HFFc6 (cell line): ENCODE data around the gene RAB40C. TPM values are rescaled to one million over a fixed set of nuclear protein-coding genes. Genes with fewer than 3 reads are reported as not detected.
A peak's percentile ranks its signal among the peaks of the same experiment; 100 is the strongest.

ENCODE experiments used
- DNase-seq: peaks from one replicate; pipeline ENCODE4 v3.0.0-alpha.2; 2018
- H3K27ac Mint-ChIP-seq: 2 replicates; pipeline ENCODE4 v1.8.0; 2020; ENCODE audit warnings: mild to moderate bottlenecking, mixed read lengths
- H3K27me3 Mint-ChIP-seq: 2 replicates; pipeline ENCODE4 v1.8.0; 2021; ENCODE audit warnings: mild to moderate bottlenecking, moderate library complexity, mixed read lengths; ENCODE audit not compliant: insufficient read depth
- H3K36me3 Mint-ChIP-seq: 2 replicates; pipeline ENCODE4 v1.8.0; 2021; ENCODE audit warnings: low read depth, mixed read lengths
- H3K4me1 Mint-ChIP-seq: 2 replicates; pipeline ENCODE4 v1.8.0; 2020; ENCODE audit warnings: low read depth, mixed read lengths
- H3K4me3 Mint-ChIP-seq: 2 replicates; pipeline ENCODE4 v1.8.0; 2020; ENCODE audit warnings: mild to moderate bottlenecking, moderate library complexity, mixed read lengths
- H3K9me3 Mint-ChIP-seq: 2 replicates; pipeline ENCODE4 v1.8.0; 2020; ENCODE audit warnings: mild to moderate bottlenecking, mixed read lengths
- total RNA-seq, 6 experiments: library from RNA; stranded (reverse); fragmentation: NEBNext Ultra II Directional; extraction: Animal tissue kit (Norgen Biotek cat#: 25700); gene quantifications; 2 replicates in 1 of 6; 3 replicates in 5 of 6; pipeline ENCODE4 v1.2.3, GENCODE V29; 2021
- TF ChIP-seq, protein P1 (sequence below): fragments of 200-600 bp; sonication (generic); IDR thresholded peaks from 2 replicates; pipeline ENCODE4 v1.5.0; 2021; ENCODE audit warnings: antibody characterized with exemption, mild to moderate bottlenecking

Gene RAB40C
- total RNA-seq, 6 experiments from 2014 or later, result 11.3 to 14.8 (median 12.2) TPM

DNA sequence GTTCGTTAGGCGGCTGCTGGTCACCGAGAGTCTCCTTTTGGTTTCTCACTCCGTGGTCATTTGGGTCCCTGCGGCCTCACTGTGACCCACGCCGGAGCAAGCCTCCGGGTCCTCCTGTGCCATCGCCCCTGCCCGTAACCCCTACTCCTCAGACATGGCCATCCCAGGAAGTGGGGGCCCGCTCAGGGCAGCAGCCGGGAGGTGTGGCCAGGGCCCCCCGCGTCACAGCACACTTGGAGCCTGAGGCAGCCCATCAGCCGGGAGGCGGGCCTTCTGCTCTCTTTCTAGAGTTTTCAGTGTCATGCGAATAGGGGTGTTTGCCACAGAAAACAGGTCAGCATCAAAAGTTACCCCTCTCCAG lies 33.0 kb downstream of the RAB40C start:
- peaks cover 43% of the 10 kb centered on the region for H3K4me1 Mint-ChIP-seq
- H3K4me3 Mint-ChIP-seq, result peak overlapping the region; percentile 83; the same call in 1 of the 2 replicates
- TF ChIP-seq, protein P1, sequence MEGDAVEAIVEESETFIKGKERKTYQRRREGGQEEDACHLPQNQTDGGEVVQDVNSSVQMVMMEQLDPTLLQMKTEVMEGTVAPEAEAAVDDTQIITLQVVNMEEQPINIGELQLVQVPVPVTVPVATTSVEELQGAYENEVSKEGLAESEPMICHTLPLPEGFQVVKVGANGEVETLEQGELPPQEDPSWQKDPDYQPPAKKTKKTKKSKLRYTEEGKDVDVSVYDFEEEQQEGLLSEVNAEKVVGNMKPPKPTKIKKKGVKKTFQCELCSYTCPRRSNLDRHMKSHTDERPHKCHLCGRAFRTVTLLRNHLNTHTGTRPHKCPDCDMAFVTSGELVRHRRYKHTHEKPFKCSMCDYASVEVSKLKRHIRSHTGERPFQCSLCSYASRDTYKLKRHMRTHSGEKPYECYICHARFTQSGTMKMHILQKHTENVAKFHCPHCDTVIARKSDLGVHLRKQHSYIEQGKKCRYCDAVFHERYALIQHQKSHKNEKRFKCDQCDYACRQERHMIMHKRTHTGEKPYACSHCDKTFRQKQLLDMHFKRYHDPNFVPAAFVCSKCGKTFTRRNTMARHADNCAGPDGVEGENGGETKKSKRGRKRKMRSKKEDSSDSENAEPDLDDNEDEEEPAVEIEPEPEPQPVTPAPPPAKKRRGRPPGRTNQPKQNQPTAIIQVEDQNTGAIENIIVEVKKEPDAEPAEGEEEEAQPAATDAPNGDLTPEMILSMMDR, result no peak
- peaks cover 1% of the 10 kb centered on the region for H3K27me3 Mint-ChIP-seq
- H3K27ac Mint-ChIP-seq, result peak overlapping the region; percentile 98
- H3K9me3 Mint-ChIP-seq, result no peaks in the 10 kb centered on the region
- DNase-seq, result peak; percentile 19
- peaks cover 6% of the 10 kb centered on the region; the same call in 1 of the 2 replicates for H3K36me3 Mint-ChIP-seq

DNA sequence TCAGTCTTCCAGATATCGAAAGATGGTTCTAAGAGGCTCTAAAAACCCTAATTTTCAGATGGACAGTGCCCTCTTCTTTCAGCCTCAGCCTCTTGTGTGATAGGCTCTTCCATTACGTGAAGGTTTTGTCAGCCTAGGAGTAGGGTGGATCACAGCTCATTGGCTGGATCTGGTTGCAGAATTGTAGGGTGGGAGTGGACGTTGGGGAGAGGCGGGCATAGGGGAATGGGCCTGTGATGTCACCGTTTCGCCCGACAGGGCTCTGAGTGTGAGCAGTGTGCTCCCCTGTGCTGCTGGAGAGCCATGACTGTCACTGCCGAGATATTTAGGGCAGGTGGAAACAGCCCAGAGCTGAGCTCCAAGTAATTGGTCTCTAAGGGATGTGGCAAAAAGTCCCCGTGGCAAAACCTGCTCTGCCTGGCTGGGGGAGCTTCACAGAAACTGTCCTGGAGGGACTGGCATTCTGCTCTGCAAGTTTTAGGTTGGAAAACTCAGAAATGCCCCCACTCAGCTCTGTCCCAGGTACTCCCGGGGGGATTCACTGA lies 34.7 kb downstream of the RAB40C start:
- no peak for DNase-seq
- H3K4me1 Mint-ChIP-seq, result peaks cover 43% of the 10 kb centered on the region

DNA sequence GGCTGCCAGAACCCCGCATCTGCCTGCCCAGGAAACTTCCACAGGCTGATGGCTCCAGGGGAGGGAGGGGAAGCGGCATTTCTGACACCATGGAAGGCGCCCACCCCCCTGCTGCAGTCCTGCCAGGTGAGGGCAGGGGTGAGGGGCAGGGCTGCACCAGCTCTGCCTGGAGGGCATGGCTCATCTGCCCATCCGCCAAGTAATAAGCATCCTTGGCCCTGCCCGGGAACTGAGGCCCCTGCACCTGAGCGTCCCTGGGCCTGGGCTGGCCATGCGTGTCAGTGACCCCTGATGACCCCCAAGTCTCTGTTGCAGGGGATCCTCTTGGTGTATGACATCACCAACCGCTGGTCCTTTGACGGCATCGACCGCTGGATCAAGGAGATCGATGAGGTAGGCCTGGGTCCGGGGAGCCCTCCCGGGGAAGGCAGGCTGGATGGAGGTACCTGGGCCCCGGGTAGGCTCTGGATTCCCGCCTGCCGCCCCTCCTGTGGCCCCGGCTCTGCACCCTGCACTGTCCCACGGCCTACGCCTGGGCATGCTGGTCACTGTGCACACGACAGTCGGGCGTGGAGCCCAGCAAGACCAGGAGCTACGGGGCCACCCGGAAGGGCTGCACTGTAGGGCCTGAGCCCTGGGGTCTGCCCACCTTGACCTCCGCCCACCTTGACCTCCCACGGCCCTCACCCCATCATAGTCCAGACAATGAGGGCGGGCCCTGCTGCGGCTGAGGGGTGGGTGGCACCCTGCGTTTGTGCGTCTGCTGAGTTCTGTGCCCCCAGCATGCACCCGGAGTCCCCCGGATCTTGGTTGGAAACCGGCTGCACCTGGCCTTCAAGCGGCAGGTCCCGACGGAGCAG lies 35.5 kb downstream of the RAB40C start:
- Mint-ChIP-seq H3K36me3 (peaks cover 6% of the 10 kb centered on the region; the same call in 1 of the 2 replicates), H3K4me3 (no peak overlapping the region), H3K27ac (peak overlapping the region; percentile 11; the same call in 1 of the 2 replicates), H3K4me1 (peaks cover 43% of the 10 kb centered on the region), H3K9me3 (no peaks in the 10 kb centered on the region), H3K27me3 (peaks cover 1% of the 10 kb centered on the region)
- DNase-seq, result no peak
- TF ChIP-seq, protein P1, result no peak

More for the DNA sequence above, 34.7 kb downstream of the RAB40C start:
- Mint-ChIP-seq H3K9me3 (no peaks in the 10 kb centered on the region), H3K27ac (peak overlapping the region; percentile 65; the same call in 1 of the 2 replicates), H3K4me3 (no peak overlapping the region), H3K36me3 (peaks cover 6% of the 10 kb centered on the region; the same call in 1 of the 2 replicates), H3K27me3 (peaks cover 1% of the 10 kb centered on the region)
- TF ChIP-seq, protein P1, result no peak

DNA sequence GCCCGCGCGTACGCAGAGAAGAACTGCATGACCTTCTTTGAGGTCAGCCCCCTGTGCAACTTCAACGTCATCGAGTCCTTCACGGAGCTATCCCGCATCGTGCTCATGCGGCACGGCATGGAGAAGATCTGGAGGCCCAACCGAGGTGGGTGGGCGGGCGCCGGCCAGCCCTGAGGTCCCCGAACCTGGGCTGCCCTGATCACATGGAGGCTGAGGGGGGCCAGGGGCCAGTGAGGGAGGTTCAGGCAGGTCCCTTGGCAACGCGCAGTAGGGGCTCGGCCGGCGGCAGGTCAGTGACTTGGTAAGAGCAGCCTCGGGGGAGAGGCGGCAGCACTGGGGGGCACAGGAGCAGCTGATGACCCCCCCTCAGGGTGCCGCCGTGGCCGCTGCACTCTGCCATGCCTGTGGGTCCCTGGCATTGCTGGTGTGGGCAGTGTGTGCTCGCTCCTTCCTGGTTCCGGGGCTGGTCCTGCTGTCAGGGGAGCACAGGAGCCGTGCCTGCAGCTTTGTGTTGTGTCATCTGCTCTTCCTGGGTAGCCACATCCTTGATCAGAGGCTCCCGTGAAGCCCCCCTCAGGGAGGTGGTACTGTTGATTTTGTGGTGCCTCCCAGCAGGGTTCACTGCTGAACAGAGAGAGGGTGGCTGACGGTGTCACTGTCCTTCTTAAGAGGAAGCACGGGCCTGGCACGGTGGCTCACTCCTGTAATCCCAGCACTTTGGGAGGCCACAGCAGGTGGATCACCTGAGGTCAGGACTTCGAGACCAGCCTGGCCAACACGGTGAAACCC lies 36.3 kb downstream of the RAB40C start:
- Mint-ChIP-seq H3K9me3 (no peaks in the 10 kb centered on the region), H3K27ac (peak overlapping the region; percentile 99), H3K4me1 (peaks cover 43% of the 10 kb centered on the region), H3K36me3 (peaks cover 6% of the 10 kb centered on the region; the same call in 1 of the 2 replicates), H3K27me3 (peaks cover 1% of the 10 kb centered on the region), H3K4me3 (peak overlapping the region; percentile 72)
- TF ChIP-seq, protein P1, result no peak
- DNase-seq, result no peak

DNA sequence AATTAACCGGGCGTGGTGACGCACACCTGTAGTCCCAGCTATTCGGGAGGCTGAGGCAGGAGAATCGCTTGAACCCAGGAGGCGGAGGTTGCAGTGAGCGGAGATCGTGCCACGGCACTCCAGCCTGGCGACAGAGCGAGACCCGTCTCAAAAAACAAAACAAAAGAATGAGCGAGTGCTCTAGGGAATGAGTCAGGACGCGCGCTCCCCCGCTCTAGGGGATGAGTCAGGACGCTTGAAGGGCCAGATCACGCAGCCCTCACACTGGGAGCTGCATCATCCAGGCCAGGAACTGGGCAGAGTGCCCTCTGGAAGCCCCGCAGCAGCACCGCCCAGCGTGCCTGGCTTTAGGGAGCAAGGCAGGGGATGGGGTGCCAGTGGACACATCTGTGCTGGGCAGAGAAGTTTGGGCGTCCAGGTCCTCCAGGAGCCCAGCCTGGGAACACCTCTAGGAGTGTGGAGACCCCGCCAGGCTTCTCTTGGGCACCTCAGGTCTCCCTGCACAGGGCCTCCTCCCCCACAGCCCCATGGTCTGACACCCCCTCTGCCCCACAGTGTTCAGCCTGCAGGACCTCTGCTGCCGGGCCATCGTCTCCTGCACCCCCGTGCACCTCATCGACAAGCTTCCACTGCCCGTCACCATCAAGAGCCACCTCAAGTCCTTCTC lies 37.1 kb downstream of the RAB40C start:
- DNase-seq, result peak; percentile 96
- Mint-ChIP-seq H3K27me3 (peaks cover 1% of the 10 kb centered on the region), H3K36me3 (peaks cover 6% of the 10 kb centered on the region; the same call in 1 of the 2 replicates), H3K4me3 (peak overlapping the region; percentile 72), H3K4me1 (peaks cover 36% of the 10 kb centered on the region), H3K27ac (peak overlapping the region; percentile 99), H3K9me3 (no peaks in the 10 kb centered on the region)
- TF ChIP-seq, protein P1, result no peak
